ENCODE measurements around the gene LARGE2.
A peak's percentile ranks its signal among the peaks of the same experiment; 100 is the strongest.

LARGE2 gene

DNA sequence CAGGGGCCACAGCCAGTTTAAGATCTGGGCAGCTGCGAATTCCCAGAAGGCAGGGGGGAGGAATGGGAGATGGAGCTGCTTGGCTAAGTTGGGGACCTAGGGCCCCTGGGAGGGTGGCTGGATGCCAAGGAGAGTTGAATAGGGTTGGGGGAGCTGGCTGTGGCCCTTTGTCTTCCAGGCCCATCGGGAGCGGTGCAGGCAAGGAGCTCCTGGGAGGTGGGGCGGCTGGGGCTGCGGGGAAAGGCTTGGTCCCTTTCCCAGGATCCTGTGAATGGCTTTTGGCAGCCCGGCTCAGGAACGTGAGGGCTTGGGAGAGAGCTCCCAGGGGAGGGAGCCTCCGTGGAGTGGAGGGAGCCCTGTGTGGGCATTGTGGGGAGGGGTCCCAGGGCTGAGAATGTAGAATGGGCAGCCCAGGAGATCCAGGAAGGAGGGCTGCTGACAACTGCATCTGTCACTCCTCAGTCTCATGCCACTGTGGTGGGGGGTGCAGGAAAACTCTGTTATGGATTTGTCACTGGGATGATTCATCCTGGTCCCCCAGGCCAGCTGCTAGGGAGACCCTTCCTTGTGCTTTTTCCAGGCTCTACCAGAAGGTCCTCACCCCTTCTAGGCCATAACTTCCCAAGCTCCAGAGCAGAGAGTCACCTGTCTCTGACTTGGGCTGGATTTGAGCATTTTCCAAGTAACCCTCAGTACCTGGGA is 21.4 kb upstream of the LARGE2 start:
- H3K4me3 ChIP-seq (ENCODE audit: low read depth, low read length): peak overlapping the region; percentile 63
- ChIA-PET POLR2A (interaction anchor here (1.6 kb wide), 1 partner anchor 17 kb away, joined by 8 read pairs; the partner anchor contains the start of gene PEX16), CTCF (interaction anchor here (0.6 to 1.2 kb wide), 3 partner anchors 27 to 111 kb away, joined by 3 to 4 read pairs (median 4); no protein-coding TSS in a partner anchor)
- peak; percentile 89 for TF ChIP-seq GLIS1 (tag by site-specific recombination; IDR thresholded peaks at IDR 0.05)
- TF ChIP-seq ZNF600 (tag by site-specific recombination; IDR thresholded peaks at IDR 0.05): peak; percentile 38; the same call in 1 of the 2 replicates
- TF ChIP-seq REPIN1 (tag by site-specific recombination; IDR thresholded peaks at IDR 0.05; ENCODE audit: low read depth): no peak
- TF ChIP-seq YY1 (tag by site-specific recombination; IDR thresholded peaks at IDR 0.05): no peak
- TF ChIP-seq ZNF221 (tag by site-specific recombination; IDR thresholded peaks at IDR 0.05; ENCODE audit: borderline replicate concordance): no peak
- TF ChIP-seq ZNF211 (tag by site-specific recombination; IDR thresholded peaks at IDR 0.05; ENCODE audit: low read depth): no peak
- peak; percentile 30; the same call in 1 of the 2 replicates for TF ChIP-seq ZNF394 (tag by site-specific recombination; IDR thresholded peaks at IDR 0.05; ENCODE audit: borderline replicate concordance)
- peak; percentile 43; the same call in 1 of the 2 replicates for TF ChIP-seq ZNF223 (tag by site-specific recombination; IDR thresholded peaks at IDR 0.05)
- TF ChIP-seq ZFP41 (tag by site-specific recombination; IDR thresholded peaks at IDR 0.05; ENCODE audit: borderline replicate concordance): no peak
- TF ChIP-seq, protein P1, sequence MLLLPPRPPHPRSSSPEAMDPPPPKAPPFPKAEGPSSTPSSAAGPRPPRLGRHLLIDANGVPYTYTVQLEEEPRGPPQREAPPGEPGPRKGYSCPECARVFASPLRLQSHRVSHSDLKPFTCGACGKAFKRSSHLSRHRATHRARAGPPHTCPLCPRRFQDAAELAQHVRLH (tag by site-specific recombination; IDR thresholded peaks at IDR 0.05): no peak
- TF ChIP-seq ZNF76 (tag by site-specific recombination; IDR thresholded peaks at IDR 0.05; ENCODE audit: borderline replicate concordance, low read depth): peak; percentile 41; the same call in 1 of the 2 replicates
- TF ChIP-seq ZBTB48 (tag by site-specific recombination; IDR thresholded peaks at IDR 0.05): 0 out of 2 replicates have a peak, but pooled peaks have one; percentile 31
- no peak for TF ChIP-seq FEZF1 (tag by site-specific recombination; IDR thresholded peaks at IDR 0.05)
- TF ChIP-seq, protein P2, sequence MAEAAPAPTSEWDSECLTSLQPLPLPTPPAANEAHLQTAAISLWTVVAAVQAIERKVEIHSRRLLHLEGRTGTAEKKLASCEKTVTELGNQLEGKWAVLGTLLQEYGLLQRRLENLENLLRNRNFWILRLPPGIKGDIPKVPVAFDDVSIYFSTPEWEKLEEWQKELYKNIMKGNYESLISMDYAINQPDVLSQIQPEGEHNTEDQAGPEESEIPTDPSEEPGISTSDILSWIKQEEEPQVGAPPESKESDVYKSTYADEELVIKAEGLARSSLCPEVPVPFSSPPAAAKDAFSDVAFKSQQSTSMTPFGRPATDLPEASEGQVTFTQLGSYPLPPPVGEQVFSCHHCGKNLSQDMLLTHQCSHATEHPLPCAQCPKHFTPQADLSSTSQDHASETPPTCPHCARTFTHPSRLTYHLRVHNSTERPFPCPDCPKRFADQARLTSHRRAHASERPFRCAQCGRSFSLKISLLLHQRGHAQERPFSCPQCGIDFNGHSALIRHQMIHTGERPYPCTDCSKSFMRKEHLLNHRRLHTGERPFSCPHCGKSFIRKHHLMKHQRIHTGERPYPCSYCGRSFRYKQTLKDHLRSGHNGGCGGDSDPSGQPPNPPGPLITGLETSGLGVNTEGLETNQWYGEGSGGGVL (tag by site-specific recombination; IDR thresholded peaks at IDR 0.05): peak; percentile 52
- TF ChIP-seq, protein P3, sequence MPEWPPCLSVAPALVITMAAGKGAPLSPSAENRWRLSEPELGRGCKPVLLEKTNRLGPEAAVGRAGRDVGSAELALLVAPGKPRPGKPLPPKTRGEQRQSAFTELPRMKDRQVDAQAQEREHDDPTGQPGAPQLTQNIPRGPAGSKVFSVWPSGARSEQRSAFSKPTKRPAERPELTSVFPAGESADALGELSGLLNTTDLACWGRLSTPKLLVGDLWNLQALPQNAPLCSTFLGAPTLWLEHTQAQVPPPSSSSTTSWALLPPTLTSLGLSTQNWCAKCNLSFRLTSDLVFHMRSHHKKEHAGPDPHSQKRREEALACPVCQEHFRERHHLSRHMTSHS (tag by site-specific recombination; IDR thresholded peaks at IDR 0.05): no peak
- TF ChIP-seq KLF1 (tag by site-specific recombination; IDR thresholded peaks at IDR 0.05): no peak
- no peak for TF ChIP-seq ZNF132 (tag by site-specific recombination; IDR thresholded peaks at IDR 0.05; ENCODE audit: borderline replicate concordance)
- no peak for TF ChIP-seq OSR2 (tag by site-specific recombination; IDR thresholded peaks at IDR 0.05)
- TF ChIP-seq OVOL3 (tag by site-specific recombination; IDR thresholded peaks at IDR 0.05): no peak
- TF ChIP-seq ZNF768 (tag by site-specific recombination; IDR thresholded peaks at IDR 0.05): no peak
- H3K27ac ChIP-seq (ENCODE audit: extremely low read depth, low read depth, low read length): no peak overlapping the region
- H3K36me3 ChIP-seq (ENCODE audit: control insufficient read depth in 2 of 2, insufficient read depth in 1 of 2, low read length in 2 of 2): peaks cover 0 to 29% of the 10 kb centered on the region in 2 experiments; a peak in 1 of 3 replicates
- no peaks in the 10 kb centered on the region for H3K9me3 ChIP-seq (ENCODE audit: control insufficient read depth, insufficient read depth, low read depth, low read length)
- H3K4me1 ChIP-seq (ENCODE audit: control insufficient read depth, insufficient read depth, low read length): peaks cover 4% of the 10 kb centered on the region; the same call in 1 of the 2 replicates

DNA sequence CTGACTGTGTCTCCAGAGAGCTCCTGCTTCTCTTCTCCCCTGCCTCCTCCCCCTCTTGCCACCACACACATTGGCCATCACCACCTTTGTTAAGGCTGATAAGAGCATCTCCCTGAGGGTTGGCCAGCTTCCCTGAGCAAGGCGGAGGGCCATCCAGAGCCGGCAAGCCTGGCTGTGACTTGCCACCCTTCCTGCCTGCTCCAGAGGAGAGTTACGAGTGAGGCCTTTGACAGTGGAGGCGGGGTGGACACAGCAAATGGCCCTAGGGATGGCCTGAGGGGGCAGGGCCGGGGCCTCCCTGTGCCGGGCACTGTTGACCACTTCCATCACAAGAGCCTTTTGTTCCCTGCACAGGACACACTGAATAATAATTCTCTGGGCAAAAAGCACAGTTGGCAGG is 20.8 kb upstream of the LARGE2 start:
- ChIA-PET POLR2A (interaction anchor here (1.6 kb wide), 1 partner anchor 16 kb away, joined by 8 read pairs; the partner anchor contains the start of gene PEX16), CTCF (interaction anchor here (0.7 to 1.2 kb wide), 2 partner anchors 28 to 91 kb away, joined by 4 read pairs; no protein-coding TSS in a partner anchor)
- H3K9me3 ChIP-seq (ENCODE audit: control insufficient read depth, insufficient read depth, low read depth, low read length): no peaks in the 10 kb centered on the region
- H3K36me3 ChIP-seq (ENCODE audit: control insufficient read depth in 2 of 2, insufficient read depth in 1 of 2, low read length in 2 of 2): peaks cover 0 to 29% of the 10 kb centered on the region in 2 experiments; a peak in 1 of 3 replicates
- peaks cover 4% of the 10 kb centered on the region; the same call in 1 of the 2 replicates for H3K4me1 ChIP-seq (ENCODE audit: control insufficient read depth, insufficient read depth, low read length)
- no peak overlapping the region for H3K27ac ChIP-seq (ENCODE audit: extremely low read depth, low read depth, low read length)
- no peak overlapping the region for H3K4me3 ChIP-seq (ENCODE audit: low read depth, low read length)
- TF ChIP-seq ZNF560 (tag by site-specific recombination; IDR thresholded peaks at IDR 0.05; ENCODE audit: borderline replicate concordance) (no peak), ZNF830 (tag by site-specific recombination; IDR thresholded peaks at IDR 0.05; ENCODE audit: low read depth) (no peak), SCRT1 (tag by site-specific recombination; IDR thresholded peaks at IDR 0.05; ENCODE audit: borderline replicate concordance) (no peak), SALL2 (tag by site-specific recombination; IDR thresholded peaks at IDR 0.05; ENCODE audit: borderline replicate concordance) (no peak), KLF9 (tag by site-specific recombination; IDR thresholded peaks at IDR 0.05; ENCODE audit: low read depth) (no peak), ZNF274 (IDR thresholded peaks at IDR 0.05; ENCODE audit: low read length) (no peak), ZNF274 (tag by site-specific recombination; IDR thresholded peaks at IDR 0.05; ENCODE audit: borderline replicate concordance) (no peak), ZNF660 (tag by site-specific recombination; IDR thresholded peaks at IDR 0.05) (no peak)
- TF ChIP-seq, protein P4, sequence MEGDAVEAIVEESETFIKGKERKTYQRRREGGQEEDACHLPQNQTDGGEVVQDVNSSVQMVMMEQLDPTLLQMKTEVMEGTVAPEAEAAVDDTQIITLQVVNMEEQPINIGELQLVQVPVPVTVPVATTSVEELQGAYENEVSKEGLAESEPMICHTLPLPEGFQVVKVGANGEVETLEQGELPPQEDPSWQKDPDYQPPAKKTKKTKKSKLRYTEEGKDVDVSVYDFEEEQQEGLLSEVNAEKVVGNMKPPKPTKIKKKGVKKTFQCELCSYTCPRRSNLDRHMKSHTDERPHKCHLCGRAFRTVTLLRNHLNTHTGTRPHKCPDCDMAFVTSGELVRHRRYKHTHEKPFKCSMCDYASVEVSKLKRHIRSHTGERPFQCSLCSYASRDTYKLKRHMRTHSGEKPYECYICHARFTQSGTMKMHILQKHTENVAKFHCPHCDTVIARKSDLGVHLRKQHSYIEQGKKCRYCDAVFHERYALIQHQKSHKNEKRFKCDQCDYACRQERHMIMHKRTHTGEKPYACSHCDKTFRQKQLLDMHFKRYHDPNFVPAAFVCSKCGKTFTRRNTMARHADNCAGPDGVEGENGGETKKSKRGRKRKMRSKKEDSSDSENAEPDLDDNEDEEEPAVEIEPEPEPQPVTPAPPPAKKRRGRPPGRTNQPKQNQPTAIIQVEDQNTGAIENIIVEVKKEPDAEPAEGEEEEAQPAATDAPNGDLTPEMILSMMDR (tag by site-specific recombination; IDR thresholded peaks at IDR 0.05): no peak
